Kidney epithelial cell (primary cell): Measurements from ENCODE around the gene PRUNE2. TPM values are rescaled to one million over a fixed set of nuclear protein-coding genes. Genes with fewer than 3 reads are reported as not detected.

Source experiments
- DNase-seq: peaks from one replicate; pipeline ENCODE4 v3.0.0-alpha.2; 2010; ENCODE audit warnings: low read depth
- H3K27me3 ChIP-seq: 2 replicates; pipeline ENCODE4 v1.6.0; 2011; ENCODE audit warnings: low read length; ENCODE audit not compliant: control insufficient read depth, insufficient read depth
- H3K36me3 ChIP-seq: 2 replicates; pipeline ENCODE4 v1.5.1; 2011; ENCODE audit warnings: low read length; ENCODE audit not compliant: control insufficient read depth, insufficient read depth
- H3K4me3 ChIP-seq: 2 replicates; pipeline ENCODE4 v1.5.1; 2011; ENCODE audit warnings: low read depth, mild to moderate bottlenecking, control low read depth, low read length
- CTCF ChIP-seq: IDR thresholded peaks from 2 replicates; pipeline ENCODE4 v1.5.1; 2011; ENCODE audit warnings: mild to moderate bottlenecking, moderate library complexity, low read length, control low read depth, inconsistent platforms; ENCODE audit not compliant: insufficient read depth, poor library complexity, severe bottlenecking
- total RNA-seq: library from RNA; depleted of rRNA; stranded (reverse); fragments of >200 nt; gene quantifications from 2 replicates; pipeline ENCODE4 v1.2.3, GENCODE V29; 2015

The PRUNE2 gene
- total RNA-seq, 1 donor from 2014 or later, result 1.0 TPM

GRCh38 chr9:76617497-76618175 is 288.3 kb downstream of the PRUNE2 start:
- no peak for DNase-seq
- Histone ChIP-seq H3K27me3 (no peaks in the 10 kb centered on the region), H3K4me3 (no peak overlapping the region), H3K36me3 (no peaks in the 10 kb centered on the region)
- no peak for TF ChIP-seq CTCF

- Histone ChIP-seq H3K27me3 (no peaks in the 10 kb centered on the region), H3K4me3 (no peak overlapping the region), H3K36me3 (no peaks in the 10 kb centered on the region)
- DNase-seq, result no peak
- no peak for TF ChIP-seq CTCF
Observed at GRCh38 chr9:76616780-76617179, 289.1 kb downstream of the PRUNE2 start.

- TF ChIP-seq CTCF, result no peak
- DNase-seq, result no peak
- Histone ChIP-seq H3K4me3 (no peak overlapping the region), H3K36me3 (no peaks in the 10 kb centered on the region), H3K27me3 (no peaks in the 10 kb centered on the region)
Observed at GRCh38 chr9:76615177-76615603, 290.7 kb downstream of the PRUNE2 start.

GRCh38 chr9:76613974-76614373 is 291.9 kb downstream of the PRUNE2 start:
- no peak for TF ChIP-seq CTCF
- Histone ChIP-seq H3K27me3 (no peaks in the 10 kb centered on the region), H3K36me3 (no peaks in the 10 kb centered on the region), H3K4me3 (no peak overlapping the region)
- DNase-seq, result no peak

GRCh38 chr9:76613150-76613781 is 292.6 kb downstream of the PRUNE2 start:
- no peaks in the 10 kb centered on the region for H3K36me3 ChIP-seq
- no peak overlapping the region for H3K4me3 ChIP-seq
- peaks cover 2% of the 10 kb centered on the region for H3K27me3 ChIP-seq
- TF ChIP-seq CTCF, result no peak
- DNase-seq, result no peak

- Histone ChIP-seq H3K27me3 (peaks cover 2% of the 10 kb centered on the region), H3K4me3 (no peak overlapping the region), H3K36me3 (no peaks in the 10 kb centered on the region)
- DNase-seq, result no peak
- no peak for TF ChIP-seq CTCF
Observed at GRCh38 chr9:76610011-76610352, 295.9 kb downstream of the PRUNE2 start.
